Measurements from ENCODE around the gene ANAPC2. TPM values are rescaled to one million over a fixed set of nuclear protein-coding genes. Genes with fewer than 3 reads are reported as not detected.

The ANAPC2 gene
- polyA plus RNA-seq, 3 donors, result 1.9 to 76.8 (median 2.0) TPM

- H3K4me1 ChIP-seq (ENCODE audit: control insufficient read depth in 1 of 2, insufficient read depth in 2 of 2, low read length in 2 of 2), result peaks cover 20 to 25% of the 10 kb centered on the region in 2 donors
- peaks cover 31% of the 10 kb centered on the region for H4K20me1 ChIP-seq (ENCODE audit: insufficient read depth, low read length)
- no peak overlapping the region for H2AFZ ChIP-seq (ENCODE audit: insufficient read depth, low read depth, low read length, poor library complexity, severe bottlenecking)
- no peaks in the 10 kb centered on the region for H3K27me3 ChIP-seq (ENCODE audit: control insufficient read depth in 2 of 2, insufficient read depth in 2 of 2, low read length in 2 of 2)
- peaks cover 6 to 32% of the 10 kb centered on the region in 2 donors for H3K36me3 Mint-ChIP-seq
- peaks cover 22% of the 10 kb centered on the region for H3K4me1 Mint-ChIP-seq
- WGBS (ENCODE audit: insufficient coverage), result 85% methylated on average over 9 of the region's 10 CpGs
- peaks cover 0 to 2% (median 0%) of the 10 kb centered on the region in 7 donors for H3K9me3 Mint-ChIP-seq
- H3K4me2 ChIP-seq (replicated peaks; ENCODE audit: extremely low read depth, low read length, poor library complexity, severe bottlenecking), result no peak overlapping the region
- TF ChIP-seq CTCF (IDR thresholded peaks at IDR 0.05), result no peak
- H3K4me3 Mint-ChIP-seq, result no peak overlapping the region
- no peak overlapping the region for H3K27ac ChIP-seq (ENCODE audit: low read depth in 1 of 2, low read length in 2 of 2)
- no peak overlapping the region for H3K27ac Mint-ChIP-seq
- H3K79me2 ChIP-seq (ENCODE audit: insufficient read depth, low read length), result peaks cover 29% of the 10 kb centered on the region
- intact Hi-C loops (cut with micrococcal nuclease), result no loop called here
- H3K36me3 ChIP-seq (replicated peaks in 1 of 2; ENCODE audit: control insufficient read depth in 1 of 2, insufficient read depth in 2 of 2, low read length in 2 of 2), result peaks cover 17 to 23% of the 10 kb centered on the region in 2 donors
- no peak overlapping the region for H3K9ac ChIP-seq (ENCODE audit: insufficient read depth, low read length, poor library complexity, severe bottlenecking)
- no peak overlapping the region for H3K4me3 ChIP-seq (replicated peaks in 1 of 3; ENCODE audit: low read depth in 2 of 3, low read length in 3 of 3)
- H3K9me3 ChIP-seq (replicated peaks in 1 of 2; ENCODE audit: control insufficient read depth in 1 of 2, insufficient read depth in 1 of 2, low read length in 2 of 2), result no peaks in the 10 kb centered on the region
- H3K27me3 Mint-ChIP-seq (ENCODE audit: low read depth in 3 of 3), result no peaks in the 10 kb centered on the region
- DNase-seq, result no peak
Observed at GRCh38 chr9:137192448-137192780, 4.1 kb upstream of the ANAPC2 start.

- Histone ChIP-seq H3K4me3 (replicated peaks in 1 of 3; ENCODE audit: low read depth in 2 of 3, low read length in 3 of 3) (no peak overlapping the region), H3K27ac (ENCODE audit: low read depth in 1 of 2, low read length in 2 of 2) (no peak overlapping the region), H4K20me1 (ENCODE audit: insufficient read depth, low read length) (peaks cover 31% of the 10 kb centered on the region), H3K79me2 (ENCODE audit: insufficient read depth, low read length) (peaks cover 35% of the 10 kb centered on the region), H3K9ac (ENCODE audit: insufficient read depth, low read length, poor library complexity, severe bottlenecking) (no peak overlapping the region), H3K9me3 (replicated peaks in 1 of 2; ENCODE audit: control insufficient read depth in 1 of 2, insufficient read depth in 1 of 2, low read length in 2 of 2) (no peaks in the 10 kb centered on the region), H3K4me1 (ENCODE audit: control insufficient read depth in 1 of 2, insufficient read depth in 2 of 2, low read length in 2 of 2) (peaks cover 24 to 30% of the 10 kb centered on the region in 2 donors), H2AFZ (ENCODE audit: insufficient read depth, low read depth, low read length, poor library complexity, severe bottlenecking) (no peak overlapping the region), H3K36me3 (replicated peaks in 1 of 2; ENCODE audit: control insufficient read depth in 1 of 2, insufficient read depth in 2 of 2, low read length in 2 of 2) (peaks cover 22 to 23% of the 10 kb centered on the region in 2 donors), H3K27me3 (ENCODE audit: control insufficient read depth in 2 of 2, insufficient read depth in 2 of 2, low read length in 2 of 2) (no peaks in the 10 kb centered on the region), H3K4me2 (replicated peaks; ENCODE audit: extremely low read depth, low read length, poor library complexity, severe bottlenecking) (no peak overlapping the region)
- Mint-ChIP-seq H3K27ac (no peak overlapping the region), H3K27me3 (ENCODE audit: low read depth in 3 of 3) (no peaks in the 10 kb centered on the region), H3K9me3 (peaks cover 0 to 2% (median 0%) of the 10 kb centered on the region in 7 donors), H3K4me3 (no peak overlapping the region), H3K4me1 (peaks cover 26% of the 10 kb centered on the region), H3K36me3 (peaks cover 6 to 36% of the 10 kb centered on the region in 2 donors)
- intact Hi-C loops (cut with micrococcal nuclease), result no loop called here
- 95% methylated on average over 16 of the region's 22 CpGs for WGBS (ENCODE audit: insufficient coverage)
- no peak for TF ChIP-seq CTCF (IDR thresholded peaks at IDR 0.05)
- DNase-seq, result no peak
Observed at GRCh38 chr9:137191691-137192447, 3.5 kb upstream of the ANAPC2 start.

All from CD14-positive monocyte (primary cell).